MM.1S (cell line): Measurements from ENCODE around the gene IL6ST.

Source experiments
- EZH2 ChIP-seq: fragments of 300-600 bp; sonication (generic); optimal IDR thresholded peaks from 2 replicates; pipeline ENCODE3; 2017; ENCODE audit warnings: low read depth, mild to moderate bottlenecking, antibody characterized with exemption, low read length, mixed read lengths
- TF ChIP-seq, protein P1 (sequence below): fragments of 300-600 bp; sonication (generic); IDR thresholded peaks from 2 replicates; pipeline ENCODE4 v1.5.1; 2016; ENCODE audit warnings: antibody characterized with exemption, low read length, mixed read lengths

DNA sequence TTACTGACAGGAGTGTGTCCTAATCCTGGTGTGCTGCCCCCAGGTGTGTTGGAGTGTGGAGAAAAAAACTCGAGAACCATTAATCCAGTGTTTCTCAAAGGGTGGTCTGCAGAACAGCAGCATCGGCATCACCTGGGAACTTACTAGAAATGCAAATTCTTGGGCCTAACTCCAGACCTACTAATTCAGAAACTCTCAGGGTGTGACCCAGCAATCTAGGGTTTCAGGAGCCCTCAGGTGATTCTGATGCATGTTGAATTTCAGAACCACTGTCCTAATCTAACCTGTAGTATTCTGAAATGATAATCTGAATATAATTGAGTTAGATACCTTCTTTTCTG is 30.0 kb upstream of the IL6ST start:
- TF ChIP-seq, protein P1, sequence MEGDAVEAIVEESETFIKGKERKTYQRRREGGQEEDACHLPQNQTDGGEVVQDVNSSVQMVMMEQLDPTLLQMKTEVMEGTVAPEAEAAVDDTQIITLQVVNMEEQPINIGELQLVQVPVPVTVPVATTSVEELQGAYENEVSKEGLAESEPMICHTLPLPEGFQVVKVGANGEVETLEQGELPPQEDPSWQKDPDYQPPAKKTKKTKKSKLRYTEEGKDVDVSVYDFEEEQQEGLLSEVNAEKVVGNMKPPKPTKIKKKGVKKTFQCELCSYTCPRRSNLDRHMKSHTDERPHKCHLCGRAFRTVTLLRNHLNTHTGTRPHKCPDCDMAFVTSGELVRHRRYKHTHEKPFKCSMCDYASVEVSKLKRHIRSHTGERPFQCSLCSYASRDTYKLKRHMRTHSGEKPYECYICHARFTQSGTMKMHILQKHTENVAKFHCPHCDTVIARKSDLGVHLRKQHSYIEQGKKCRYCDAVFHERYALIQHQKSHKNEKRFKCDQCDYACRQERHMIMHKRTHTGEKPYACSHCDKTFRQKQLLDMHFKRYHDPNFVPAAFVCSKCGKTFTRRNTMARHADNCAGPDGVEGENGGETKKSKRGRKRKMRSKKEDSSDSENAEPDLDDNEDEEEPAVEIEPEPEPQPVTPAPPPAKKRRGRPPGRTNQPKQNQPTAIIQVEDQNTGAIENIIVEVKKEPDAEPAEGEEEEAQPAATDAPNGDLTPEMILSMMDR, result no peak
- TF ChIP-seq EZH2, result no peak
